Brain microvascular endothelial cell (primary cell): ENCODE results near the gene ARHGAP6.

Experiments used
- DNase-seq: peaks from one replicate; pipeline ENCODE4 v3.0.0-alpha.2; 2020
- H3K27ac ChIP-seq: fragments of 250-450 bp; sonication (Bioruptor Pico); 2 replicates; pipeline ENCODE4 v1.5.1; 2020; ENCODE audit warnings: mild to moderate bottlenecking, moderate library complexity
- H3K27me3 ChIP-seq: fragments of 250-450 bp; sonication (Bioruptor Pico); replicated peaks from 2 replicates; pipeline ENCODE4 v1.5.1; 2020; ENCODE audit warnings: mild to moderate bottlenecking
- H3K36me3 ChIP-seq: fragments of 250-450 bp; sonication (Bioruptor Pico); replicated peaks from 2 replicates; pipeline ENCODE4 v1.5.1; 2020; ENCODE audit warnings: mild to moderate bottlenecking
- H3K4me3 ChIP-seq: 2 replicates; pipeline ENCODE4 v1.5.1; 2011; ENCODE audit warnings: low read depth, mild to moderate bottlenecking, control low read depth, low read length, moderate library complexity
- in situ Hi-C: cut with HindIII; loops from 2 replicates; pipeline ENCODE4 v1.10.0; 2017; ENCODE audit warnings: low sequenced_read_pairs, low pct_ligation_motif_present
- TF ChIP-seq, protein P1 (sequence below): IDR thresholded peaks from 2 replicates; pipeline ENCODE4 v1.5.1; 2011; ENCODE audit warnings: low read depth, mild to moderate bottlenecking, moderate library complexity, low read length, control low read depth, inconsistent platforms; ENCODE audit errors: missing control alignments

Gene ARHGAP6

DNA sequence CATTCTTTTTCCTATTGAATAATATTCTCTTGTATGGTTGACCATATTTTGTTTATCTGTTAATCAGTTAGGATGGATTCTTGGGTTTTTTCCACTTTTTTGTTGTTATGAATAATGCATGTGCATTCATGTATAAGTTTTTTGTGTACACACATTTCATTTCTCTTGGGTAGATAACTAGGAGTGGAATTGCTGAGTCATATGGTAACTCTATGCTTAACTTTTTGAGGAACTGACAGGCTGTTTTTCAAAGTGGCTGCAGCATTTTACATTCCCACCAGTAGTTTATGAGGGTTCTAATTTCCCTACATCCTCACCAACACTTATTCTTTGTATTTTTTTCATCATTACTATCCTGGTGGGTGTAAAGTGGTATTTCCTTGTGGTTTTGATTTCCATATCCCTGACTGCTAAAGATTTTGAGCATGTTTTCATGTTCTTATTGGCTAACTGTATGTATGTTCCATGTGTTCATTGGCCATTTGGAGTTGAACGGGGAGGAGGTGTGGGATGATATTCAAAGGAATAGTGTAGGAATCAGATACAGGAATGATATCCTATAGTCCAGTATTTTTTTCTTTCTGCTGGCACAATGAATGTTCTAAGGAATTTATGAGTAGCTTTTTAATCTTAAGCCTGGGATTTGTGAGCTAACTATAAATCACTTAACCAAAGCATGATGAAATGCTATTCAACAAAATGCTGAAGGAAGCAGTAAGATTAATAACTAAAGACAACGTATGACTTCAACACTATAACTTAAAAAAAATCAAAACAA lies 258.2 kb downstream of the ARHGAP6 start:
- TF ChIP-seq, protein P1, sequence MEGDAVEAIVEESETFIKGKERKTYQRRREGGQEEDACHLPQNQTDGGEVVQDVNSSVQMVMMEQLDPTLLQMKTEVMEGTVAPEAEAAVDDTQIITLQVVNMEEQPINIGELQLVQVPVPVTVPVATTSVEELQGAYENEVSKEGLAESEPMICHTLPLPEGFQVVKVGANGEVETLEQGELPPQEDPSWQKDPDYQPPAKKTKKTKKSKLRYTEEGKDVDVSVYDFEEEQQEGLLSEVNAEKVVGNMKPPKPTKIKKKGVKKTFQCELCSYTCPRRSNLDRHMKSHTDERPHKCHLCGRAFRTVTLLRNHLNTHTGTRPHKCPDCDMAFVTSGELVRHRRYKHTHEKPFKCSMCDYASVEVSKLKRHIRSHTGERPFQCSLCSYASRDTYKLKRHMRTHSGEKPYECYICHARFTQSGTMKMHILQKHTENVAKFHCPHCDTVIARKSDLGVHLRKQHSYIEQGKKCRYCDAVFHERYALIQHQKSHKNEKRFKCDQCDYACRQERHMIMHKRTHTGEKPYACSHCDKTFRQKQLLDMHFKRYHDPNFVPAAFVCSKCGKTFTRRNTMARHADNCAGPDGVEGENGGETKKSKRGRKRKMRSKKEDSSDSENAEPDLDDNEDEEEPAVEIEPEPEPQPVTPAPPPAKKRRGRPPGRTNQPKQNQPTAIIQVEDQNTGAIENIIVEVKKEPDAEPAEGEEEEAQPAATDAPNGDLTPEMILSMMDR, result no peak
- Histone ChIP-seq H3K27me3 (no peaks in the 10 kb centered on the region), H3K27ac (no peak overlapping the region), H3K36me3 (no peaks in the 10 kb centered on the region), H3K4me3 (no peak overlapping the region)
- in situ Hi-C loops, result no loop called here
- no peak for DNase-seq

DNA sequence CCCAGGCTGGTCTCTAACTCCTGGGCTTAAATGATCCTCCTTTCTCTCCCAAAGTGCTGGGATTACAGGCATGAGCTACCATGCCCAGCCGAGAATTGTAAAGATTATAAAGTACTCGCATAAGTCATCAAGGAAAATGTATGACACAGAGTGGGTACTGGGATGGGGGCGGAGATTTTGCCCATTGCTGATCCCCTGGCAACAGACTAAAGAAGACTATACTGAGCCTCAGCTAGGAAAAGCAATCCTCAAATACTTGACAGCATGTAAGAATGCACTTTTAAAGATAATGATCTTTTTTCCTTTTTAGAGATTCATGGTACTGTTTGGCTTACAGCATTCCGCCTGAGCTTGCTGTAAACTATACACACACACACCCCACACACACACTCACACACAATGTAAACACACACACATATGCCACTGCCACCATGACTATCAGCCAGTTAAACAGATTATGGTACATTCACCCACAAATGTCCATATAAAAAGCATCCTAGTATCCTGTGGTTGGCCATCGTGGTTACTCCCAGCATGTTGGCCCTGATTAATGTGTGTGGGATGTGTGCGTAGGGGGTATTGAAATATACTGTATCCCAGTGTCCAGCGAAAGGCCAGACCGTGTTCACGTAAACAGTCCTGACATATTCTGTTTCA lies 259.5 kb downstream of the ARHGAP6 start:
- DNase-seq, result peak; percentile 55
- in situ Hi-C loops, result no loop called here
- H3K27ac ChIP-seq, result no peak overlapping the region
- H3K4me3 ChIP-seq, result no peak overlapping the region
- no peaks in the 10 kb centered on the region for H3K27me3 ChIP-seq
- no peaks in the 10 kb centered on the region for H3K36me3 ChIP-seq
- TF ChIP-seq, protein P1, result no peak

DNA sequence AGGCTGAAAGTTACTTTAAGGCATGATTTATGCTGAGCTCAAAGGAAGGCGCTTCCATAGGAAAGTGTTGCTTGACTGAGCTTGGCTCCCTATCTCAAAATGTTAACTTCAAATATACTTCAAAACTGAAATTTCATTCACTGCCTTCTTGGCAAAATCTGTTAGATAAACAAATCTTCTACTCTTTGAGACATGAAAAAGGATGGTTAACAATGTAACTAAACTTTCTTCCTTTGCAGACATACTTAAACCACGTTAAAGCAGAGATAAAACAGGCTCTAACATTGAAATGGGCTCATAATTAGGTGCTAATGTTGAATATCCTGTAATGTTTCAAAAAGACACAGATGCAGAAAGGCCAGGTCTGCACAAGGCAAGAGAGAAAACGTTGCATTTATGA lies 262.1 kb downstream of the ARHGAP6 start:
- Histone ChIP-seq H3K4me3 (no peak overlapping the region), H3K27me3 (no peaks in the 10 kb centered on the region), H3K27ac (no peak overlapping the region), H3K36me3 (no peaks in the 10 kb centered on the region)
- DNase-seq, result no peak
- TF ChIP-seq, protein P1, result no peak
- in situ Hi-C loops, result no loop called here

DNA sequence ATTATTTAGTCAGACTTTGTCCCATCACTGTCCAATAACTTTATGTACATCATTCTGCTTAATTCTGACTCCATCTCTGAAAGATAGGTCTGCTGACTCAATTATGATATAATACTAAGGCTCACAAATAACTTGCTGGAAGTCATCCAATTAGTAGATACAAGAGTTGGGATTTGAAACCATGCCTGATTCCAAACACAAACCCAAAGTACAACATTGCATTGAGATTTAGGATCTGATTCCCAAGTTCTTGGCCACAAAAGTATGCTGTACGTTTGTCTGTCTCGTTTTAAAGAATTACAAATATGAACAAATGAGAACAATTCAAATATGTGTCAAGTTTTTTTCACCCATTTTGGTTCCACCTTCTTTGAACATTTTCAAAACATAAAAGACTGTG lies 263.8 kb downstream of the ARHGAP6 start:
- Histone ChIP-seq H3K27me3 (no peaks in the 10 kb centered on the region), H3K36me3 (no peaks in the 10 kb centered on the region), H3K4me3 (no peak overlapping the region), H3K27ac (no peak overlapping the region)
- TF ChIP-seq, protein P1, result no peak
- in situ Hi-C loops, result no loop called here
- DNase-seq, result no peak

DNA sequence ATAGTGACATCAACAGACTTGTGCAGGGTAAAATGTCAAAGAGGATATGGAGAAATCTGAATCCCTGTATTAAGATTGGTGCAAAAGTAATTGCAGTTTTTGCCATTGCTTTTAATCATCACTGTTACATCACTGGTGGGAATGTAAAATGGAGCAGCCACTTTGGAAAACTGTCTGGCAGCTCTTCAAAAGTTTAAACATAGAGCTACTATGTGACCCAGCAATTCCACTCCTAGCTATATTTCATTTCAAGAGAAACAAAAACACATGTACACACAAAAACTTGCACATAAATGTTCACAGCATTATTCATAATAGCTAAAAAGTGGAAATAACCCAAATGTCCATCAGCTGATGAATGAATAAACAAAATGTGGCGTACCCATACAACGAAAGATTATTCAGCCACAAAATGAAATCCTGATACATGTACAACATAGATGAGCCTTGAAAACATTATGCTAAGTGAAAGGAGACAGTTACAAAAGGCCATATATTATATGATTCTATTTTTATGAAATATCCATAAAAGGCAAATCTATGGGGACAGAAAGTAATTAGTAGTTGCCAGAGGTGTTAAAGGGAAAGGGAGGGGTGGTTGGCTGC lies 266.1 kb downstream of the ARHGAP6 start:
- no peaks in the 10 kb centered on the region for H3K36me3 ChIP-seq
- H3K27me3 ChIP-seq, result no peaks in the 10 kb centered on the region
- no peak for DNase-seq
- H3K27ac ChIP-seq, result no peak overlapping the region
- TF ChIP-seq, protein P1, result no peak
- in situ Hi-C loops, result no loop called here
- no peak overlapping the region for H3K4me3 ChIP-seq
